GM23338 (cell line): ENCODE results near the gene CD9. TPM values are rescaled to one million over a fixed set of nuclear protein-coding genes. Genes with fewer than 3 reads are reported as not detected.

Experiments used
- ATAC-seq: fragments of 200-7000 bp; cut with Tn5 transposase; 3 replicates; pipeline ENCODE4 v1.9.1; 2020
- DNase-seq: peaks from one replicate; pipeline ENCODE4 v3.0.0-alpha.2; 2015; ENCODE audit warnings: low spot score
- H2AFZ ChIP-seq: fragments of 200-600 bp; sonication (generic); 2 replicates; pipeline ENCODE4 v1.8.0; 2016; ENCODE audit warnings: antibody characterized with exemption, mild to moderate bottlenecking, moderate library complexity
- H3F3A ChIP-seq: fragments of 200-600 bp; sonication (generic); replicated peaks from 2 replicates; pipeline ENCODE4 v1.8.0; 2017; ENCODE audit warnings: antibody characterized with exemption, mixed run types, low read depth
- H3K27ac ChIP-seq: fragments of 200-600 bp; sonication (generic); 2 replicates; pipeline ENCODE4 v1.6.1; 2016; ENCODE audit warnings: low read depth
- H3K27me3 ChIP-seq: fragments of 200-600 bp; sonication (generic); 2 replicates; pipeline ENCODE4 v1.8.0; 2016; ENCODE audit warnings: mild to moderate bottlenecking, mixed run types, moderate library complexity; ENCODE audit not compliant: insufficient read depth
- H3K36me3 ChIP-seq: fragments of 200-600 bp; sonication (generic); 2 replicates; pipeline ENCODE4 v1.8.0; 2016; ENCODE audit warnings: mild to moderate bottlenecking; ENCODE audit not compliant: insufficient read depth
- H3K4me1 ChIP-seq: fragments of 200-600 bp; sonication (generic); 2 replicates; pipeline ENCODE4 v1.8.0; 2016; ENCODE audit warnings: mild to moderate bottlenecking, moderate library complexity; ENCODE audit not compliant: insufficient read depth
- H3K4me2 ChIP-seq: fragments of 200-600 bp; sonication (generic); 2 replicates; pipeline ENCODE4 v1.7.1; 2017; ENCODE audit warnings: mixed run types
- H3K4me3 ChIP-seq: fragments of 200-600 bp; sonication (generic); 2 replicates; pipeline ENCODE4 v1.6.1; 2016; ENCODE audit warnings: mixed run types
- H3K79me2 ChIP-seq: fragments of 200-600 bp; sonication (generic); replicated peaks from 2 replicates; pipeline ENCODE4 v1.8.0; 2017; ENCODE audit warnings: mild to moderate bottlenecking; ENCODE audit not compliant: insufficient read depth
- H3K9me2 ChIP-seq: fragments of 200-600 bp; sonication (generic); 2 replicates; pipeline ENCODE4 v1.8.0; 2017; ENCODE audit not compliant: insufficient read depth
- H4K20me1 ChIP-seq: fragments of 200-600 bp; sonication (generic); replicated peaks from 2 replicates; pipeline ENCODE4 v1.8.0; 2017; ENCODE audit warnings: mild to moderate bottlenecking; ENCODE audit not compliant: insufficient read depth
- H3K27ac Mint-ChIP-seq: 2 replicates; pipeline ENCODE4 v1.8.0; 2020; ENCODE audit warnings: inconsistent platforms, mild to moderate bottlenecking, moderate library complexity, mixed read lengths
- H3K27me3 Mint-ChIP-seq: 3 replicates; pipeline ENCODE4 v1.8.0; 2022; ENCODE audit warnings: low read depth, mild to moderate bottlenecking, moderate library complexity, mixed read lengths, inconsistent platforms; ENCODE audit not compliant: insufficient read depth, poor library complexity
- H3K36me3 Mint-ChIP-seq: 3 replicates; pipeline ENCODE4 v1.8.0; 2021; ENCODE audit warnings: low read depth, mild to moderate bottlenecking, inconsistent platforms, moderate library complexity, mixed read lengths
- H3K4me1 Mint-ChIP-seq: 3 replicates; pipeline ENCODE4 v1.8.0; 2020; ENCODE audit warnings: mild to moderate bottlenecking, inconsistent platforms, mixed read lengths
- H3K4me3 Mint-ChIP-seq: 3 replicates; pipeline ENCODE4 v1.8.0; 2021; ENCODE audit warnings: moderate library complexity, mild to moderate bottlenecking, inconsistent platforms, mixed read lengths
- H3K9me3 Mint-ChIP-seq: 3 replicates; pipeline ENCODE4 v1.8.0; 2020; ENCODE audit warnings: moderate library complexity, mild to moderate bottlenecking, inconsistent platforms, mixed read lengths
- CTCF ChIP-seq, 2 experiments: fragments of 200-600 bp in 1 of 2; sonication (generic) in 1 of 2; conservative IDR thresholded peaks; 2 replicates each; pipeline versions ENCODE4 v1.5.1 to v1.6.1; 2016 to 2017; ENCODE audit warnings: antibody characterized with exemption in 2 of 2, low read depth in 2 of 2, mild to moderate bottlenecking in 2 of 2, moderate library complexity in 1 of 2
- ETS1 ChIP-seq: IDR thresholded peaks from 2 replicates; pipeline ENCODE4 v1.6.1; 2016; ENCODE audit warnings: antibody characterized with exemption
- EZH2phosphoT487 ChIP-seq: fragments of 200-600 bp; sonication (generic); IDR thresholded peaks from one replicate; pipeline ENCODE4 v1.8.1; 2018; ENCODE audit warnings: antibody characterized with exemption; ENCODE audit not compliant: unreplicated experiment
- JUNB ChIP-seq: IDR thresholded peaks from one replicate; pipeline ENCODE4 v1.6.1; 2016; ENCODE audit warnings: antibody characterized with exemption; ENCODE audit not compliant: unreplicated experiment
- POLR2AphosphoS5 ChIP-seq: IDR thresholded peaks from 2 replicates; pipeline ENCODE4 v1.6.1; 2016; ENCODE audit warnings: antibody characterized with exemption, low read depth
- REST ChIP-seq: IDR thresholded peaks from one replicate; pipeline ENCODE4 v1.6.1; 2018; ENCODE audit warnings: antibody characterized with exemption; ENCODE audit not compliant: unreplicated experiment
- STAT1 ChIP-seq: IDR thresholded peaks from one replicate; pipeline ENCODE4 v1.6.1; 2016; ENCODE audit warnings: antibody characterized with exemption; ENCODE audit not compliant: unreplicated experiment
- ZNF114 ChIP-seq: fragments of 250-450 bp; sonication (Bioruptor Pico); IDR thresholded peaks from 2 replicates; pipeline ENCODE4 v1.5.0; 2020; ENCODE audit warnings: mild to moderate bottlenecking, moderate library complexity
- ZNF331 ChIP-seq: fragments of 250-450 bp; sonication (Bioruptor Pico); IDR thresholded peaks from 2 replicates; pipeline ENCODE4 v1.5.0; 2020; ENCODE audit warnings: low read depth, mild to moderate bottlenecking, moderate library complexity
- ZNF462 ChIP-seq: fragments of 250-450 bp; sonication (Bioruptor Pico); IDR thresholded peaks from 2 replicates; pipeline ENCODE4 v1.5.0; 2020; ENCODE audit warnings: mild to moderate bottlenecking, moderate library complexity
- polyA plus RNA-seq: library from polyadenylated mRNA; unstranded; fragments of >200 nt; fragmentation: Nextera tagmentation; extraction: Ambion mirVana; gene quantifications from 2 replicates; pipeline ENCODE4 v1.2.1, GENCODE V29; 2016
- total RNA-seq: library from RNA; depleted of rRNA; stranded (reverse); fragments of >200 nt; shearing (Covaris generic); gene quantifications from 2 replicates; pipeline ENCODE4 v1.2.3, GENCODE V29; 2014

The CD9 gene
- total and polyA plus RNA-seq, 2 experiments from 2014 or later, result 222 to 251 TPM

- ATAC-seq (peak; percentile 14), DNase-seq (peak; percentile 54)
- Histone ChIP-seq H3K27me3 (no peaks in the 10 kb centered on the region), H3K27ac (no peak overlapping the region), H3K4me1 (peaks cover 47% of the 10 kb centered on the region), H3K4me2 (peak overlapping the region; percentile 48; the same call in 1 of the 2 replicates), H3K79me2 (no peaks in the 10 kb centered on the region), H3F3A (0 out of 2 replicates have a peak, but pooled peaks cover under 1% of the 10 kb centered on the region), H2AFZ (peak overlapping the region; percentile 48), H4K20me1 (no peaks in the 10 kb centered on the region), H3K9me2 (no peaks in the 10 kb centered on the region), H3K36me3 (no peaks in the 10 kb centered on the region), H3K4me3 (no peak overlapping the region)
- Mint-ChIP-seq H3K9me3 (no peaks in the 10 kb centered on the region; the same call in 2 of the 3 replicates), H3K36me3 (no peaks in the 10 kb centered on the region), H3K4me3 (no peak overlapping the region; the same call in 2 of the 3 replicates), H3K4me1 (peaks cover 53% of the 10 kb centered on the region), H3K27me3 (peaks cover 18% of the 10 kb centered on the region), H3K27ac (peak overlapping the region; percentile 77; the same call in 1 of the 2 replicates)
- TF ChIP-seq REST, result no peak
- no peak for TF ChIP-seq ETS1
- no peak for TF ChIP-seq CTCF (conservative IDR thresholded peaks at IDR 0.05; ENCODE audit: low read depth in 2 of 2)
- no peak for TF ChIP-seq STAT1
- TF ChIP-seq JUNB, result no peak
- TF ChIP-seq ZNF462 (CRISPR knock-in tag), result no peak
- no peak for TF ChIP-seq ZNF331 (CRISPR knock-in tag)
- no peak for TF ChIP-seq POLR2AphosphoS5
- no peak for TF ChIP-seq ZNF114
- TF ChIP-seq EZH2phosphoT487, result no peak
Observed at GRCh38 chr12:6272300-6273204, 72.4 kb downstream of the CD9 start.
